Measurements from ENCODE around the gene OTOF.

- TF ChIP-seq POLR2A (IDR thresholded peaks at IDR 0.05): no peak
- TF ChIP-seq CTCF (IDR thresholded peaks at IDR 0.05): no peak
Observed at GRCh38 chr2:26493566-26493965, 15.6 kb upstream of the OTOF start.

All from uterus (tissue), 2 donors.